Measurements from ENCODE around the gene MYO1B.
A peak's percentile ranks its signal among the peaks of the same experiment; 100 is the strongest.

Gene MYO1B

GRCh38 chr2:191318037-191318728, 73.0 kb downstream of the MYO1B start:
- Histone ChIP-seq H3K9me3 (no peaks in the 10 kb centered on the region), H3K4me1 (peaks cover 62% of the 10 kb centered on the region), H3K4me3 (ENCODE audit: low read depth, low read length) (no peak overlapping the region), H3K27me3 (no peaks in the 10 kb centered on the region), H3K36me3 (no peaks in the 10 kb centered on the region)
- no peak for DNase-seq
- TF ChIP-seq, protein P1, sequence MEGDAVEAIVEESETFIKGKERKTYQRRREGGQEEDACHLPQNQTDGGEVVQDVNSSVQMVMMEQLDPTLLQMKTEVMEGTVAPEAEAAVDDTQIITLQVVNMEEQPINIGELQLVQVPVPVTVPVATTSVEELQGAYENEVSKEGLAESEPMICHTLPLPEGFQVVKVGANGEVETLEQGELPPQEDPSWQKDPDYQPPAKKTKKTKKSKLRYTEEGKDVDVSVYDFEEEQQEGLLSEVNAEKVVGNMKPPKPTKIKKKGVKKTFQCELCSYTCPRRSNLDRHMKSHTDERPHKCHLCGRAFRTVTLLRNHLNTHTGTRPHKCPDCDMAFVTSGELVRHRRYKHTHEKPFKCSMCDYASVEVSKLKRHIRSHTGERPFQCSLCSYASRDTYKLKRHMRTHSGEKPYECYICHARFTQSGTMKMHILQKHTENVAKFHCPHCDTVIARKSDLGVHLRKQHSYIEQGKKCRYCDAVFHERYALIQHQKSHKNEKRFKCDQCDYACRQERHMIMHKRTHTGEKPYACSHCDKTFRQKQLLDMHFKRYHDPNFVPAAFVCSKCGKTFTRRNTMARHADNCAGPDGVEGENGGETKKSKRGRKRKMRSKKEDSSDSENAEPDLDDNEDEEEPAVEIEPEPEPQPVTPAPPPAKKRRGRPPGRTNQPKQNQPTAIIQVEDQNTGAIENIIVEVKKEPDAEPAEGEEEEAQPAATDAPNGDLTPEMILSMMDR (IDR thresholded peaks at IDR 0.05; ENCODE audit: low read depth, low read length): no peak

GRCh38 chr2:191318729-191319078, 73.5 kb downstream of the MYO1B start:
- peaks cover 60% of the 10 kb centered on the region for H3K4me1 ChIP-seq
- no peak overlapping the region for H3K4me3 ChIP-seq (ENCODE audit: low read depth, low read length)
- peak; percentile 39 for DNase-seq
- H3K9me3 ChIP-seq: no peaks in the 10 kb centered on the region
- H3K27me3 ChIP-seq: no peaks in the 10 kb centered on the region
- TF ChIP-seq, protein P1 (IDR thresholded peaks at IDR 0.05; ENCODE audit: low read depth, low read length): no peak
- H3K36me3 ChIP-seq: no peaks in the 10 kb centered on the region

- no peak for DNase-seq
- no peaks in the 10 kb centered on the region for H3K27me3 ChIP-seq
- no peaks in the 10 kb centered on the region for H3K9me3 ChIP-seq
- H3K36me3 ChIP-seq: no peaks in the 10 kb centered on the region
- TF ChIP-seq, protein P1 (IDR thresholded peaks at IDR 0.05; ENCODE audit: low read depth, low read length): no peak
- H3K4me3 ChIP-seq (ENCODE audit: low read depth, low read length): no peak overlapping the region
- peaks cover 58% of the 10 kb centered on the region for H3K4me1 ChIP-seq
These were observed 74.0 kb downstream of the MYO1B start for GRCh38 chr2:191319186-191319585.

GRCh38 chr2:191320881-191321280, 75.7 kb downstream of the MYO1B start:
- H3K27me3 ChIP-seq: no peaks in the 10 kb centered on the region
- no peaks in the 10 kb centered on the region; the same call in 1 of the 2 replicates for H3K36me3 ChIP-seq
- TF ChIP-seq, protein P1 (IDR thresholded peaks at IDR 0.05; ENCODE audit: low read depth, low read length): no peak
- H3K4me3 ChIP-seq (ENCODE audit: low read depth, low read length): no peak overlapping the region
- H3K4me1 ChIP-seq: peaks cover 54% of the 10 kb centered on the region
- no peak for DNase-seq
- H3K9me3 ChIP-seq: no peaks in the 10 kb centered on the region

- Histone ChIP-seq H3K4me3 (ENCODE audit: low read depth, low read length) (peak overlapping the region; percentile 22; the same call in 1 of the 2 replicates), H3K9me3 (no peaks in the 10 kb centered on the region), H3K36me3 (no peaks in the 10 kb centered on the region; the same call in 1 of the 2 replicates), H3K4me1 (peaks cover 53% of the 10 kb centered on the region), H3K27me3 (no peaks in the 10 kb centered on the region)
- DNase-seq: peak; percentile 71
- TF ChIP-seq, protein P1 (IDR thresholded peaks at IDR 0.05; ENCODE audit: low read depth, low read length): peak; percentile 40
These were observed 76.9 kb downstream of the MYO1B start for GRCh38 chr2:191321861-191322662.

Data from BE2C (cell line).